Panc1 (cell line): ENCODE measurements around the gene CNTN5. TPM values are rescaled to one million over a fixed set of nuclear protein-coding genes. Genes with fewer than 3 reads are reported as not detected.

Source experiments
- ATAC-seq: fragments of 200-7000 bp; cut with Tn5 transposase; 2 replicates; pipeline ENCODE4 v1.9.1; 2020; ENCODE audit warnings: mild to moderate bottlenecking, moderate library complexity
- BruUV-seq: library from RNA; stranded (reverse); fragments of 400-500 nt; replicated peaks from 2 replicates; lab custom pipeline; 2021; lab: Mats Ljungman, UMichigan
- CTCF ChIA-PET: fragments of 300-600 bp; sonication (Branson Sonifier 250); formaldehyde crosslinking; loops from one replicate; lab custom pipeline; 2022; ENCODE audit warnings: antibody characterized with exemption; lab: Charles Lee
- POLR2A ChIA-PET: fragments of 300-600 bp; sonication (Branson Sonifier 250); formaldehyde crosslinking; loops from one replicate; lab custom pipeline; 2022; ENCODE audit warnings: antibody characterized with exemption; lab: Charles Lee
- DNase-seq: peaks from one replicate; pipeline ENCODE4 v3.0.0-alpha.2; 2010; ENCODE audit warnings: low read depth, low spot score
- H3K27ac ChIP-seq: 2 replicates; pipeline ENCODE4 v1.5.1; 2011; ENCODE audit warnings: mild to moderate bottlenecking, low read length, inconsistent platforms
- H3K27me3 ChIP-seq: fragments of 200-500 bp; sonication (Bioruptor generic); 2 replicates; pipeline ENCODE4 v1.6.0; 2014; ENCODE audit warnings: low read length, inconsistent platforms; ENCODE audit not compliant: control insufficient read depth, insufficient read depth
- H3K36me3 ChIP-seq: fragments of 200-500 bp; sonication (Bioruptor generic); 2 replicates; pipeline ENCODE4 v1.5.1; 2014; ENCODE audit warnings: inconsistent platforms, mild to moderate bottlenecking, low read length, moderate library complexity; ENCODE audit not compliant: control insufficient read depth, insufficient read depth
- H3K4me1 ChIP-seq: 2 replicates; pipeline ENCODE4 v1.5.1; 2011; ENCODE audit warnings: inconsistent platforms, mild to moderate bottlenecking, low read length, moderate library complexity; ENCODE audit not compliant: control insufficient read depth, insufficient read depth
- H3K4me3 ChIP-seq, 2 experiments: 2 replicates each; pipeline ENCODE4 v1.5.1; 2011 to 2012; ENCODE audit warnings: low read depth in 2 of 2, low read length in 2 of 2, mild to moderate bottlenecking in 2 of 2, inconsistent platforms in 1 of 2, moderate library complexity in 1 of 2
- H3K9me3 ChIP-seq: fragments of 200-500 bp; sonication (Bioruptor generic); 2 replicates; pipeline ENCODE4 v1.5.1; 2014; ENCODE audit warnings: low read depth, mild to moderate bottlenecking, inconsistent platforms, low read length, moderate library complexity; ENCODE audit not compliant: control insufficient read depth, insufficient read depth
- POLR2AphosphoS5 ChIP-seq: IDR thresholded peaks from 2 replicates; pipeline ENCODE4 v1.6.1; 2012; ENCODE audit warnings: mild to moderate bottlenecking, low read depth, low read length, moderate library complexity
- SIN3A ChIP-seq: IDR thresholded peaks from 2 replicates; pipeline ENCODE4 v1.6.1; 2012; ENCODE audit warnings: low read depth, mild to moderate bottlenecking, low read length, moderate library complexity, borderline replicate concordance; ENCODE audit not compliant: insufficient read depth
- TCF7L2 ChIP-seq: IDR thresholded peaks from 2 replicates; pipeline ENCODE4 v1.6.1; 2011; ENCODE audit warnings: mild to moderate bottlenecking, low read depth, low read length, inconsistent platforms
- in situ Hi-C: cut with HindIII; loops from 2 replicates; pipeline ENCODE4 v1.10.0; 2016; ENCODE audit warnings: low sequenced_read_pairs, low pct_unique_long_range_greater_than_20kb
- intact Hi-C: fragments of 100-400 bp; cut with micrococcal nuclease; formaldehyde crosslinking; loops from one replicate; pipeline ENCODE4 v1.10.0; 2022; ENCODE audit not compliant: unreplicated experiment
- total RNA-seq: library from RNA; stranded (reverse); gene quantifications from one replicate; pipeline ENCODE4 v1.2.1, GENCODE V29; 2021; ENCODE audit not compliant: unreplicated experiment
- TF ChIP-seq, protein P1 (sequence below), 2 experiments: IDR thresholded peaks; 2 replicates each; pipeline ENCODE4 v1.6.1; 2011 to 2012; ENCODE audit warnings: low read depth in 2 of 2, control low read depth in 1 of 2, low read length in 1 of 2, mild to moderate bottlenecking in 1 of 2, moderate library complexity in 1 of 2; ENCODE audit not compliant: insufficient read depth in 1 of 2
- TF ChIP-seq, protein P2 (sequence below): fragments of 450-650 bp; IDR thresholded peaks from 2 replicates; pipeline ENCODE4 v1.5.1; 2017; ENCODE audit warnings: mild to moderate bottlenecking

CNTN5 gene
- total RNA-seq, 1 experiment from 2014 or later: not detected

DNA sequence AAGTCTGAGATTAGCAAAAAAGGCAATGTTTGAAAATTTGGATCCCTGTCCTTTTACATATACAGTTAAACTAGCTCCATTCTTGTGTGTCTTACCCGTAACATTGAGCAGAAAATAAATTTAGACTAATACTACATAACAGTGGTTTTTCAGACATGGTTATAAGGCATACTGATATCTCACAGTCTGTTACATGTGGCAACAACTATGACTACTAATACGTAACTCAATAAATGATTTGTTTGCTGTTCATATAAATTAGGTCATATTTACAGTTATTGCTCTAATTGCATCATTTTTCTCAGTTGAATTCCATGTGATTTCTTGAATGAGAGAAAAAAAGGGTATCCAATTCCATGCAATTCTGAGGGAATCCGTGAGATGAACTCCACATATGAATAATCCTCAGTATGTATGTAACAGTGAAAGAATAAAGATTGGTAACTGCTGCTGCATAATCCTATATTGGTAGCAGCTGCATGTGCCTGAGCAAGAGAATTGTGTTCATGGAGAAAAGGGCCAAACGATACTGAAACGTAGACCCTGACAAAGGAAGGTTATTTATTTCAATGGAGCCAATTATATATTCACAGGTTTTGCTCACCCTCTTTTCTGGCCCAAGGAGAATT, 1275.4 kb downstream of the CNTN5 start:
- no peak for DNase-seq
- intact Hi-C loops (no loop called here), in situ Hi-C loops (no loop called here)
- Histone ChIP-seq H3K27ac (no peak overlapping the region), H3K4me3 (no peak overlapping the region), H3K36me3 (no peaks in the 10 kb centered on the region), H3K4me1 (no peaks in the 10 kb centered on the region), H3K9me3 (no peaks in the 10 kb centered on the region), H3K27me3 (no peaks in the 10 kb centered on the region)
- no peak for ATAC-seq
- ChIA-PET CTCF (no interaction called here), POLR2A (no interaction called here)
- no TSS peak for BruUV-seq
- TF ChIP-seq SIN3A (no peak), POLR2AphosphoS5 (no peak), TCF7L2 (no peak)
- TF ChIP-seq, protein P1, sequence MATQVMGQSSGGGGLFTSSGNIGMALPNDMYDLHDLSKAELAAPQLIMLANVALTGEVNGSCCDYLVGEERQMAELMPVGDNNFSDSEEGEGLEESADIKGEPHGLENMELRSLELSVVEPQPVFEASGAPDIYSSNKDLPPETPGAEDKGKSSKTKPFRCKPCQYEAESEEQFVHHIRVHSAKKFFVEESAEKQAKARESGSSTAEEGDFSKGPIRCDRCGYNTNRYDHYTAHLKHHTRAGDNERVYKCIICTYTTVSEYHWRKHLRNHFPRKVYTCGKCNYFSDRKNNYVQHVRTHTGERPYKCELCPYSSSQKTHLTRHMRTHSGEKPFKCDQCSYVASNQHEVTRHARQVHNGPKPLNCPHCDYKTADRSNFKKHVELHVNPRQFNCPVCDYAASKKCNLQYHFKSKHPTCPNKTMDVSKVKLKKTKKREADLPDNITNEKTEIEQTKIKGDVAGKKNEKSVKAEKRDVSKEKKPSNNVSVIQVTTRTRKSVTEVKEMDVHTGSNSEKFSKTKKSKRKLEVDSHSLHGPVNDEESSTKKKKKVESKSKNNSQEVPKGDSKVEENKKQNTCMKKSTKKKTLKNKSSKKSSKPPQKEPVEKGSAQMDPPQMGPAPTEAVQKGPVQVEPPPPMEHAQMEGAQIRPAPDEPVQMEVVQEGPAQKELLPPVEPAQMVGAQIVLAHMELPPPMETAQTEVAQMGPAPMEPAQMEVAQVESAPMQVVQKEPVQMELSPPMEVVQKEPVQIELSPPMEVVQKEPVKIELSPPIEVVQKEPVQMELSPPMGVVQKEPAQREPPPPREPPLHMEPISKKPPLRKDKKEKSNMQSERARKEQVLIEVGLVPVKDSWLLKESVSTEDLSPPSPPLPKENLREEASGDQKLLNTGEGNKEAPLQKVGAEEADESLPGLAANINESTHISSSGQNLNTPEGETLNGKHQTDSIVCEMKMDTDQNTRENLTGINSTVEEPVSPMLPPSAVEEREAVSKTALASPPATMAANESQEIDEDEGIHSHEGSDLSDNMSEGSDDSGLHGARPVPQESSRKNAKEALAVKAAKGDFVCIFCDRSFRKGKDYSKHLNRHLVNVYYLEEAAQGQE (IDR thresholded peaks at IDR 0.05; ENCODE audit: insufficient read depth in 1 of 2, low read depth in 2 of 2, low read length in 1 of 2): no peak
- TF ChIP-seq, protein P2, sequence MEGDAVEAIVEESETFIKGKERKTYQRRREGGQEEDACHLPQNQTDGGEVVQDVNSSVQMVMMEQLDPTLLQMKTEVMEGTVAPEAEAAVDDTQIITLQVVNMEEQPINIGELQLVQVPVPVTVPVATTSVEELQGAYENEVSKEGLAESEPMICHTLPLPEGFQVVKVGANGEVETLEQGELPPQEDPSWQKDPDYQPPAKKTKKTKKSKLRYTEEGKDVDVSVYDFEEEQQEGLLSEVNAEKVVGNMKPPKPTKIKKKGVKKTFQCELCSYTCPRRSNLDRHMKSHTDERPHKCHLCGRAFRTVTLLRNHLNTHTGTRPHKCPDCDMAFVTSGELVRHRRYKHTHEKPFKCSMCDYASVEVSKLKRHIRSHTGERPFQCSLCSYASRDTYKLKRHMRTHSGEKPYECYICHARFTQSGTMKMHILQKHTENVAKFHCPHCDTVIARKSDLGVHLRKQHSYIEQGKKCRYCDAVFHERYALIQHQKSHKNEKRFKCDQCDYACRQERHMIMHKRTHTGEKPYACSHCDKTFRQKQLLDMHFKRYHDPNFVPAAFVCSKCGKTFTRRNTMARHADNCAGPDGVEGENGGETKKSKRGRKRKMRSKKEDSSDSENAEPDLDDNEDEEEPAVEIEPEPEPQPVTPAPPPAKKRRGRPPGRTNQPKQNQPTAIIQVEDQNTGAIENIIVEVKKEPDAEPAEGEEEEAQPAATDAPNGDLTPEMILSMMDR: no peak

DNA sequence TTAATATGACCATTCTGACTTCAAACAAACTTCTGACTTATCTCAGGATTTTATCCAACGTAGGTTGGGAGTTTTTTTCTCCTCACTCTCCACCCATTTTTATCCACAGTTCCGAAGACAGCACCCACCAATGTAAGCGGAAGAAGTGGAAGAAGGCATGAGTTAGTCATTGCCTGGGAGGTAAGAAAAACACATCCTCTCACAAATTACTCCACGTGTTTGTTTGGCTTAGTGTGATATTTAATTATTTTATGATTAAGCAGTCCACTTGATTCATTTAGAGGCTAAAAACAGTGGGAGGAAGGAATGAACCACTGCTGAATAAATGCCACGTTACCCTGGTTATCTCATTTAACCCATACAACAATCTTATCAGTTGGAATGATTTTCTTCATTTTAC, 1276.8 kb downstream of the CNTN5 start:
- ATAC-seq (no peak), DNase-seq (no peak)
- H3K4me1 ChIP-seq: no peaks in the 10 kb centered on the region
- H3K27ac ChIP-seq: no peak overlapping the region
- TF ChIP-seq, protein P2: no peak
- no TSS peak for BruUV-seq
- POLR2A ChIA-PET: no interaction called here
- in situ Hi-C loops (no loop called here), intact Hi-C loops (no loop called here)
- CTCF ChIA-PET: no interaction called here
- H3K4me3 ChIP-seq: no peak overlapping the region
- H3K27me3 ChIP-seq: no peaks in the 10 kb centered on the region
- H3K36me3 ChIP-seq: no peaks in the 10 kb centered on the region
- H3K9me3 ChIP-seq: no peaks in the 10 kb centered on the region
